K562 (cell line): ENCODE results near the gene SPTLC2. TPM values are rescaled to one million over a fixed set of nuclear protein-coding genes. Genes with fewer than 3 reads are reported as not detected.

Experiments used
- ATAC-seq: fragments of 200-7000 bp; cut with Tn5 transposase; 3 replicates; pipeline ENCODE4 v1.9.1; 2020; ENCODE audit warnings: moderate library complexity
- BruUV-seq: library from RNA; stranded (reverse); fragments of 400-500 nt; replicated peaks from 2 replicates; lab custom pipeline; 2021; lab: Mats Ljungman, UMichigan
- CTCF ChIA-PET: fragments of 300-600 bp; formaldehyde crosslinking; extraction: SDS; loops from one replicate; lab custom pipeline; 2021; ENCODE audit warnings: low intra/inter-chr PET ratio; lab: Yijun Ruan, JAX
- POLR2A ChIA-PET: fragments of 300-600, 350-650 bp; sonication (Branson Sonifier 250); formaldehyde crosslinking; extraction: SDS; loops from one replicate; lab custom pipeline; 2021; ENCODE audit warnings: antibody characterized with exemption, inconsistent platforms; lab: Yijun Ruan, JAX
- DNase-seq, 4 experiments: peaks; one replicate each; pipeline versions ENCODE4 v3.0.0 to v3.0.0-alpha.2; 2011 to 2018; ENCODE audit warnings: low spot score in 3 of 4, mixed read lengths in 3 of 4; ENCODE audit errors: extremely low read depth in 1 of 4
- FAIRE-seq: peaks from 2 replicates; lab custom pipeline; 2011; peaks lifted over from hg19 to GRCh38; lab: Jason Lieb, UNC
- H2AFZ ChIP-seq: 2 replicates; pipeline ENCODE4 v1.6.0; 2011; ENCODE audit warnings: low read depth, low read length, control low read depth, inconsistent platforms
- H3K27ac ChIP-seq: fragments of 200-600 bp; 3 replicates; pipeline ENCODE4 v1.8.0; 2011; ENCODE audit warnings: low read depth, mild to moderate bottlenecking, control low read depth, inconsistent platforms, low read length, moderate library complexity, mixed read lengths; ENCODE audit errors: extremely low read depth
- H3K27me3 ChIP-seq, 2 experiments: fragments of 300-600 bp in 1 of 2; 2 replicates in 1 of 2; 3 replicates in 1 of 2; pipeline versions ENCODE4 v1.6.0 to v1.8.0; 2011; ENCODE audit warnings: inconsistent platforms in 2 of 2, low read length in 2 of 2, mild to moderate bottlenecking in 1 of 2, mixed read lengths in 1 of 2, moderate library complexity in 1 of 2; ENCODE audit not compliant: control insufficient read depth in 2 of 2, insufficient read depth in 2 of 2
- H3K36me3 ChIP-seq: fragments of 300-600 bp; 3 replicates; pipeline ENCODE4 v1.8.0; 2011; ENCODE audit warnings: mild to moderate bottlenecking, low read length, inconsistent platforms; ENCODE audit not compliant: control insufficient read depth, insufficient read depth
- H3K4me1 ChIP-seq, 2 experiments: fragments of 200-600 bp in 1 of 2; replicated peaks in 1 of 2; 2 replicates in 1 of 2; 3 replicates in 1 of 2; pipeline versions ENCODE4 v1.5.1 to v1.8.0; 2011; ENCODE audit warnings: inconsistent platforms in 2 of 2, low read length in 2 of 2, mild to moderate bottlenecking in 1 of 2, mixed read lengths in 1 of 2, moderate library complexity in 1 of 2; ENCODE audit not compliant: control insufficient read depth in 2 of 2, insufficient read depth in 2 of 2
- H3K4me2 ChIP-seq: 2 replicates; pipeline ENCODE4 v1.6.1; 2011; ENCODE audit warnings: low read length, control low read depth, inconsistent platforms, mixed read lengths; ENCODE audit not compliant: insufficient read depth
- H3K4me3 ChIP-seq: fragments of 200-600 bp; sonication (generic), shearing (Covaris generic); 2 replicates; pipeline ENCODE4 v1.5.1; 2016; ENCODE audit warnings: control low read depth, inconsistent platforms
- H3K79me2 ChIP-seq: fragments of 200-600 bp; 3 replicates; pipeline ENCODE4 v1.8.0; 2011; ENCODE audit warnings: low read length, inconsistent platforms; ENCODE audit not compliant: control insufficient read depth, insufficient read depth
- H3K9ac ChIP-seq, 2 experiments: 2 replicates each; pipeline versions ENCODE4 v1.6.0 to v1.6.1; 2011; ENCODE audit warnings: low read depth in 2 of 2, low read length in 2 of 2, control low read depth in 1 of 2, inconsistent platforms in 1 of 2, mild to moderate bottlenecking in 1 of 2, mixed read lengths in 1 of 2; ENCODE audit not compliant: insufficient read depth in 1 of 2
- H3K9me1 ChIP-seq: one replicate; pipeline ENCODE4 v1.6.0; 2011; ENCODE audit warnings: inconsistent platforms, mild to moderate bottlenecking, low read length, moderate library complexity; ENCODE audit not compliant: control insufficient read depth, insufficient read depth
- H3K9me3 ChIP-seq: replicated peaks from 2 replicates; pipeline ENCODE4 v1.5.1; 2011; ENCODE audit warnings: low read depth, low read length, inconsistent platforms; ENCODE audit not compliant: control insufficient read depth, insufficient read depth
- H4K20me1 ChIP-seq: replicated peaks from 2 replicates; pipeline ENCODE4 v1.6.1; 2011; ENCODE audit warnings: low read length, inconsistent platforms, mixed read lengths; ENCODE audit not compliant: control insufficient read depth, insufficient read depth
- CBFA2T2 ChIP-seq: fragments of 450-650 bp; conservative IDR thresholded peaks from 2 replicates; pipeline ENCODE4 v1.6.1; 2017; ENCODE audit warnings: mild to moderate bottlenecking
- KLF10 ChIP-seq: fragments of 250-450 bp; sonication (Bioruptor Pico); IDR thresholded peaks from 2 replicates; pipeline ENCODE4 v1.6.1; 2021; ENCODE audit warnings: matching md5 sums
- LARP7 ChIP-seq: fragments of 450-650 bp; IDR thresholded peaks from 2 replicates; pipeline ENCODE4 v1.6.1; 2016
- MIER1 ChIP-seq: fragments of 450-650 bp; IDR thresholded peaks from 2 replicates; pipeline ENCODE4 v1.6.1; 2016; ENCODE audit warnings: antibody characterized with exemption, mild to moderate bottlenecking, low read depth
- RAD51 ChIP-seq: fragments of 450-650 bp; IDR thresholded peaks from 2 replicates; pipeline ENCODE4 v1.7.1; 2016; ENCODE audit warnings: low read depth, mild to moderate bottlenecking, borderline replicate concordance
- SAP30 ChIP-seq: fragments of 200-600 bp; sonication (generic); IDR thresholded peaks from 2 replicates; pipeline ENCODE4 v1.6.1; 2012; ENCODE audit warnings: borderline replicate concordance, low read depth, mild to moderate bottlenecking, moderate library complexity, low read length, control low read depth, inconsistent platforms; ENCODE audit not compliant: insufficient read depth, poor library complexity, severe bottlenecking
- TCF7L2 ChIP-seq: fragments of 150-350 bp; IDR thresholded peaks from 2 replicates; pipeline ENCODE4 v1.6.1; 2016; ENCODE audit warnings: low read depth, mild to moderate bottlenecking, low read length, moderate library complexity
- ZBTB9 ChIP-seq: fragments of 450-650 bp; formaldehyde crosslinking; IDR thresholded peaks from 2 replicates; pipeline ENCODE4 v1.4.0; 2020; ENCODE audit warnings: mild to moderate bottlenecking, moderate library complexity
- ZNF586 ChIP-seq: fragments of 450-650 bp; formaldehyde crosslinking; conservative IDR thresholded peaks from 2 replicates; pipeline ENCODE4 v1.4.0; 2020; ENCODE audit warnings: mild to moderate bottlenecking, moderate library complexity
- WGBS: fragments of 100-300 bp; shearing (Covaris generic); methylation state at CpG from one replicate; pipeline ENCODE4 v1.1.6; 2016; ENCODE audit warnings: low coverage, mixed read lengths; ENCODE audit not compliant: insufficient coverage; ENCODE audit errors: missing lambda C conversion rate; 5-methylcytosine and 5-hydroxymethylcytosine counted together
- in situ Hi-C: fragments of 300-500 bp; cut with MboI; formaldehyde crosslinking; loops from 4 replicates; pipeline ENCODE4 v1.15.0; 2018; ENCODE audit warnings: inconsistent platforms, mixed read lengths
- intact Hi-C: fragments of 100-400 bp; cut with micrococcal nuclease; formaldehyde crosslinking; loops from 2 replicates; pipeline ENCODE4 v1.14.2; 2022
- polyA plus RNA-seq, 8 experiments: library from polyadenylated mRNA; depleted of rRNA in 4 of 8; stranded (reverse) in 5 of 8; unstranded in 3 of 8; fragments of >200 nt; fragmentation: Nextera tagmentation in 2 of 8; fragmentation: Illumina TruSeq in 1 of 8; extraction: Ambion mirVana in 2 of 8; extraction: Trizol in 1 of 8; gene quantifications; 2 replicates each; pipeline versions ENCODE4 v1.2.1 to v1.2.3, GENCODE V29; 2011 to 2014; ENCODE audit warnings: inconsistent platforms in 1 of 8, missing spikeins in 1 of 8
- total RNA-seq, 7 experiments: library from RNA; depleted of rRNA in 6 of 7; stranded (reverse); fragments of >200 nt in 6 of 7; fragmentation: Illumina TruSeq in 2 of 7; extraction: Trizol in 2 of 7; gene quantifications; 2 replicates each; pipeline versions ENCODE4 v1.2.1 to v1.2.3, GENCODE V29; 2011 to 2021; ENCODE audit warnings: low replicate concordance in 1 of 7

SPTLC2 gene
- total and polyA plus RNA-seq, 9 of the 15 experiments (the other 6 are each of a cell fraction or from before 2014, with no cell fraction given) = 4.5 to 30.4 (median 14.0) TPM

GRCh38 chr14:77630111-77630510 is 13.7 kb upstream of the SPTLC2 start:
- no peaks in the 10 kb centered on the region for H3K4me1 ChIP-seq
- ChIA-PET CTCF (no interaction called here), POLR2A (no interaction called here)
- no peaks in the 10 kb centered on the region for H3K9me1 ChIP-seq
- no peak overlapping the region for H3K4me2 ChIP-seq
- H3K79me2 ChIP-seq = no peaks in the 10 kb centered on the region
- no peaks in the 10 kb centered on the region for H3K9me3 ChIP-seq
- intact Hi-C loops (no loop called here), in situ Hi-C loops (no loop called here)
- no peak overlapping the region for H3K9ac ChIP-seq
- H2AFZ ChIP-seq = no peak overlapping the region
- no peak for DNase-seq
- no peak for ATAC-seq
- no peaks in the 10 kb centered on the region for H3K36me3 ChIP-seq
- WGBS = 29% methylated on average over 2 of the region's 2 CpGs
- no TSS peak for BruUV-seq
- H3K4me3 ChIP-seq = no peak overlapping the region
- H3K27me3 ChIP-seq = no peaks in the 10 kb centered on the region
- no peaks in the 10 kb centered on the region for H4K20me1 ChIP-seq
- H3K27ac ChIP-seq = no peak overlapping the region
- no peak for FAIRE-seq
- TF ChIP-seq CBFA2T2 (no peak), LARP7 (no peak), ZNF586 (CRISPR knock-in tag) (no peak), RAD51 (no peak), TCF7L2 (no peak), MIER1 (no peak), ZBTB9 (no peak), SAP30 (no peak), KLF10 (CRISPR knock-in tag) (no peak)
